Measurements from ENCODE around the gene IP6K3.

Gene IP6K3

DNA sequence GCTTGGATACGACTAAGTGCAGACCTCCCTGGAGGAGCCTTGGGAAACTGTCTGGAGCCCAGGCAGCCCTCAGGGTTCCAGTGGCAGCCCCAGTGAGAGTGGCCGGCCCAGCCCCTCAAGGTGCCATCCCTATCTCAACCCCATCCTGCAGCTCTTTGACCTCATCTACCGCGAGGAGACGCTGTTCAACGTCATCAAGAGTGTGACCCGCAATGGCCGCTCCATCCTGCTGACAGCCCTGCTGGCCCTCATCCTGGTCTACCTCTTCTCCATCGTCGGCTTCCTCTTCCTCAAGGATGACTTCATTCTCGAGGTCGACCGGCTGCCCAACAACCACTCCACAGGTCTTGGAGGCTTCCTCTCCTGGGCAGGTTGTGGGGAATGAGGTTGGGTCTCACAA lies 55.9 kb downstream of the IP6K3 start:
- no peak for DNase-seq (ENCODE audit: low read depth, low spot score)

DNA sequence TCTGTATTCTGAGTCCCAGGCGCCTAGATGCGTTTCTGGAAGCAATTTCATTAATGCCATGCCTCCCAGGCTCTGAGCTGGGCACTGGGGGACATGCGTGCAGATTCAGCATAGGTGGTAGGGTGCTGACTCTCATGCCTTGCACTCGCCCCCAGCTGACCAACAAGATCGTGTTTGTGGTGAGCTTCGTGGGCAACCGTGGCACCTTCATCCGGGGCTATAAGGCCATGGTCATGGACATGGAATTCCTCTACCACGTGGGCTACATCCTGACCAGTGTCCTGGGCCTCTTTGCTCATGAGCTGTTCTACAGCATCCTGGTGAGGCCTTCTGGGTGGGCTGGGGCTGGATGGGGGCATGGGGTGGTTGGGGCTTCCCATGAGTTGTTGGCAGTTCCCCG lies 56.8 kb downstream of the IP6K3 start:
- no peak for DNase-seq (ENCODE audit: low read depth, low spot score)

DNA sequence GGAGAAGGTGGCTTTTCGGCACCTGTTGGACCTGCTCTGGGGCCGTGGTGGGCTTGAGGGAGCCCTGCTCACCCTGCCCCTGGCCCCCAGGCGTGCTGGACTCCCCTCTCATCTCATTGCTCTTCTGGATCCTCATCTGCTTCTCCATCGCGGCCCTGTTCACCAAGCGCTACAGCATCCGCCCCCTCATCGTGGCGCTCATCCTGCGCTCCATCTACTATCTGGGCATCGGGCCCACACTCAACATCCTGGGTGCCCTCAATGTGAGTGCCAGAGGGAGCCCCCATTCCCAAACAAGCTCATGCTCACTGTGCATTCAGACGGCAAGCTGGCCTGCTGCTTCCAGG lies 57.6 kb downstream of the IP6K3 start:
- DNase-seq (ENCODE audit: low read depth, low spot score) = no peak

DNA sequence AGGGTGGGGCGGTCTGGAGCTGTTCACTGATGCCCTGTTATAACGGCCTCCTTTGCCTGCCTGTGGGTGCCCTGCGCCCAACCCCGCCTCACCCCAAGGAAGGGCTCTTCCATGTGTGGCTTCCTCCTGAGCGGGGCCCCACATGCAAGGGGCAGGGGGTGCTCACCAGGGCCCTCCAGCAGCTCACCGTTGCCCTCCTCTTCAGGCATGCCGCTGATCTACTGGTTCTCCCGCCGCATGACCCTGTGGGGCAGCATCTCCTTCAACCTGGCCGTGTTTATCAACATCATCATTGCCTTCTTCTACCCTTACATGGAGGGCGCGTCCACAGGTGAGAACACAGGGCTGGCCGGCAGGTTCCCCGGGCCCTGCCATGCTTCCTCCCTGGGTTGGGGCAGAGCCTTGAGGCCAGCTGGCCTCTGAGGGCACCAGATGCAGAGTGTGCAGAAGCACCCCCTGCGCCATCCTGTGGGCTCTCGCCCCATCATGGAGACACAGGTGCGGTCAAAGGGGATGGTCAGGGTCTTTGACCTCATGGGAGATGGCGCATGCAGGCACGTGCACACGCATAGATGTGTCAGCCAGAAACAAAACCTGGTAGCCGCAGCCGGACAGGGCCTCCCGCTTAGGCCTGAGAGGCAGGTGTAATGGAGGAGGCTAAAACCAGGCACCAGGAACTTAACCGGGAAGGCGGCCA lies 58.1 kb downstream of the IP6K3 start:
- DNase-seq (ENCODE audit: low read depth, low spot score) = no peak

DNA sequence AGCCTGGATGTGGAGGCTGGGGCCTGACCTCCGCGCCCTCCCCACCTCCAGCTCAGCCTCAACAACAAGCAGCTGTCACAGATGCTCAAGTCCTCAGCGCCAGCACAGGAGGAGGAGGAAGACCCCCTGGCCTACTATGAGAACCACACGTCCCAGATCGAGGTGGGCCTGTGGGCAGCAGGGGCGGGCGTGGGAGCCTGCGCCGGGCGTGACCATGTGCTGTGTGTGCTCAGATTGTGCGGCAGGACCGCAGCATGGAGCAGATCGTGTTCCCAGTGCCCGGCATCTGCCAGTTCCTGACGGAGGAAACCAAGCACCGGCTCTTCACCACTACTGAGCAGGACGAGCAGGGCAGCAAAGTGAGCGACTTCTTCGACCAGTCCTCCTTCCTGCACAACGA lies 58.7 kb downstream of the IP6K3 start:
- no peak for DNase-seq (ENCODE audit: low read depth, low spot score)

DNA sequence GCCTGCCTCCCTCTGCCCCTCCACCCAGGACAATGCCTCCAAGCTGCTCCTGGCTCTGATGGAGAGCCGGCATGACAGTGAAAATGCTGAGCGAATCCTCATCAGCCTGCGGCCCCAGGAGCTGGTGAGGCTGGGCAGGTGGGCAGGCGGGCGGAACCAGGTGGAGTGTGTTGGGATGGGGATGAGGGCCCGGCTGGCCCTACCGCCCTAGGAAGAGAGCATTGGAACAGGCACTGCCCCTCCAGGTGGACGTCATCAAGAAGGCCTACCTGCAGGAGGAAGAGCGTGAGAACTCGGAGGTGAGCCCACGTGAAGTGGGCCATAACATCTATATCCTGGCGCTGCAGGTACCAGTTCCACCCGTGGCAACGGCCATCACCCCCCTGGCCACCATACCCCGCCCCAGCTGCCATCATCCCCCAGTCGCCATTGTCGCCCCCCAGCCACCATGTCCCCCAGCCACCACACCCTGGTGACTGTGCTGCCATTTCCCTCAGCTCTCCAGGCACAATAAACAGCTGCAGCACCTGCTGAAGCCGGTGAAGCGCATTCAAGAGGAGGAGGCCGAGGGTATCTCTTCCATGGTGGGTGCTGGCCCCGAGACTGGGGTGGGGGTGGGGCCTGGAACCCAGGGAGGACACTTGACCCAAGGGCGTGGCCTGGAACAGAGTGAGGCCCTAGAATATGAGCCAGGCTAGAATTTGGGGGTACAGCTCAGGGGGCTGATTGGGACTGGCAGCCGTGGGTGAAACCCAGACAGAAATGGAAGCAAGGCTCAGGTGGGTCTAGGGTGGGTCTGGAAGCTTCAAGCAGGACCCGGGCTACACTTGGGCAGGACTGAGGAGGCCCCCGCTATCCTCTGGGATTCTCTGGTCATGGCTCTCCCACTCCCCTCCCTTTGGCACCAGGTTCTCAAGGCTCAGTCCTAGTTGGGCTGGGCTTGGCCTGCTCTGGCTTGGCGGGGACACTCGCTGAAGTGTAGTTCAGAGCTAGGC lies 59.4 kb downstream of the IP6K3 start:
- no peak for DNase-seq (ENCODE audit: low read depth, low spot score)

DNA sequence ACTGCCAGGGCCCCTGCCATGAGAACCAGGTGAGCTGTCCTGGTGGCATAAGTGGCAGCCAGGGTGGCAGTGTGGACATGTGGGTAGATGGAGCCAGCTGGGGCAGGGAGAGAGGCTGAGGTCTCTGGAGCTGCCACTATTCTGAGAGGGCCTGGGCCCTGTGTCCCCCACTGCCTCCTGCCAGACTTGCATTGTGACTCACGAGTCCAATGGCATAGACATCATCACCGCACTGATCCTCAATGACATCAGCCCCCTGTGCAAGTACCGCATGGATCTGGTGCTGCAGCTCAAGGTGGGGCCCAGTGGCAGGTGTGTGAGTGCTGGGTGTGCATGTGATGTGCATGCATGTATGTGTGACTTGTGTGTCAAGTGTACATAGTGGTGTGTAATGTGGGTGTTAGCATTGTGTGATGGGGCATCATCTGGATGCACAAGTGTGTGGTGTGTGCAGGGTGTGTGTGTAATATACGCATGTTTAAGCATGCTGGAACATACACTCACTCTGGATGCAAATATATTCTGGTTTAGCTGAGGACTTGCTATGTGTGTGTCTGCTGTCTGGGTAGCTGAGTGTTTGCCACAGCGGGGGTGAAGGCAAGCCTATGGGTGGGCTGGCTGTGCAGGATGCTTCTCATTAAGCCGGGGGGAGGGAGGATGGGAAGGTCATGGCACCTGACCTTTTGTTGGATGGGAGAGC lies 60.3 kb downstream of the IP6K3 start:
- no peak for DNase-seq (ENCODE audit: low read depth, low spot score)

DNA sequence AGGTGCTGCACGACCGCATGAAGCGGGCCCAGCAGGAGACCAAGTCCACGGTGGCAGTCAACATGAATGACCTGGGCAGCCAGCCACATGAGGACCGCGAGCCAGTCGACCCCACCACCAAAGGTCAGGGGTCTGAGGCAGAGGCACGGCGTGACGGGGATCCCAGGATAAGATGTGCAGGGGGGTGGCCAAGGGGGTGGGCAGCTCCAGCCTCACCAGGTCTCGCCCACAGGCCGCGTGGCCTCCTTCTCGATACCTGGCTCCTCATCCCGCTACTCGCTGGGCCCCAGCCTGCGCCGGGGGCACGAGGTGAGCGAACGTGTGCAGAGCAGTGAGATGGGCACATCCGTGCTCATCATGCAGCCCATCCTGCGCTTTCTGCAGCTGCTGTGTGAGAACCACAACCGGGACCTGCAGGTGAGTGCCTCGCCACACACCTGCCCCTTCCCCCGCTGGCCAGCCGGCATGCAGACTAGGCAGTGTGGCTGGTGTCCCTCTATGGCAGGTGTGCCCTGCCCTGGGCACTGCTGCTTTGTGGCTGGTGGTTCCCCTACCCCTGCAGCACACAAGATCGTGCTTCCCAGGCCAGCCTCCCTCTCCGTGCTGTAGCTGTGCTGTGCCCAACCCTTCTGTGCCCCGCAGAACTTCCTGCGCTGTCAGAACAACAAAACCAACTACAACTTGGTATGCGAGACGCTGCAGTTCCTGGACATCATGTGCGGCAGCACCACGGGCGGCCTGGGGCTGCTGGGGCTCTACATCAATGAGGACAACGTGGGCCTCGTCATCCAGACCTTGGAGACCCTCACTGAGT lies 61.1 kb downstream of the IP6K3 start:
- no peak for DNase-seq (ENCODE audit: low read depth, low spot score)

DNA sequence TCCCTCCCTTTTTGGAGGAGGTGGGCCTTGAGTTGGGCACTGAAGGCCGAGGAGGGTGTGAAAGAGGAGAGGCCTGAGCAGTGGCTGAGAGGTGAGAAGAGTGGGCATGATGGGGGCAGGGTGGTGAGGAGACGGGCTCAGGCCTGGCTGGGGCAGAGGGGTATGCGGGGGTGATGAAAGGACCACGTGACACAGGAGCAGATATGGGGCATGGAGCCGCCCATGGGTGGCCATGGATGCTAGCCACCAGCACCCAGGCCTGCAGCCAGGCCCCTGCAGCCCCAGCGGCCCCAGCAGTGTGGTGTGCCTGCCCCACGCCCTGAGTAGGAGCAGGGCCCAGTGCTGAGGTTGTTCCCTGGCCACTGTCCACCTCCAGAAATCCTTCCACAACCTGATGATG lies 61.7 kb downstream of the IP6K3 start:
- no peak for DNase-seq (ENCODE audit: low read depth, low spot score)

DNA sequence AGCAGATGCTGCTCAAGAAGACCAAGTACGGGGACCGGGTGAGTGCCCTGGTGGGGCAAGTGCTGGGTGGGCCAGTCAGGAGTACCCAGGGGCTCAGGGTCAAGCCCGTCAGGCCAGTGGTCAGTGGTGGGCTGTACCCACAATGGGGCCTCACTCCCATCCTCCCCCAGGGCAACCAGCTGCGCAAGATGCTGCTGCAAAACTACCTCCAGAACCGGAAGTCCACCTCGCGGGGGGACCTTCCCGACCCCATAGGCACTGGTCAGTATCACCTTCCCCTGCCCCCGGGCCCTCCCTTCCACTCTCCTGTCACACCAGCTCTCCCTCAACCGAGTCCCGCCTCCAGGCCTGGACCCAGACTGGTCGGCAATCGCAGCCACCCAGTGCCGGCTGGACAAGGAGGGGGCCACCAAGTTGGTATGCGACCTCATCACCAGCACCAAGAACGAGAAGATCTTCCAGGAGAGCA lies 62.2 kb downstream of the IP6K3 start:
- DNase-seq (ENCODE audit: low read depth, low spot score) = no peak

DNA sequence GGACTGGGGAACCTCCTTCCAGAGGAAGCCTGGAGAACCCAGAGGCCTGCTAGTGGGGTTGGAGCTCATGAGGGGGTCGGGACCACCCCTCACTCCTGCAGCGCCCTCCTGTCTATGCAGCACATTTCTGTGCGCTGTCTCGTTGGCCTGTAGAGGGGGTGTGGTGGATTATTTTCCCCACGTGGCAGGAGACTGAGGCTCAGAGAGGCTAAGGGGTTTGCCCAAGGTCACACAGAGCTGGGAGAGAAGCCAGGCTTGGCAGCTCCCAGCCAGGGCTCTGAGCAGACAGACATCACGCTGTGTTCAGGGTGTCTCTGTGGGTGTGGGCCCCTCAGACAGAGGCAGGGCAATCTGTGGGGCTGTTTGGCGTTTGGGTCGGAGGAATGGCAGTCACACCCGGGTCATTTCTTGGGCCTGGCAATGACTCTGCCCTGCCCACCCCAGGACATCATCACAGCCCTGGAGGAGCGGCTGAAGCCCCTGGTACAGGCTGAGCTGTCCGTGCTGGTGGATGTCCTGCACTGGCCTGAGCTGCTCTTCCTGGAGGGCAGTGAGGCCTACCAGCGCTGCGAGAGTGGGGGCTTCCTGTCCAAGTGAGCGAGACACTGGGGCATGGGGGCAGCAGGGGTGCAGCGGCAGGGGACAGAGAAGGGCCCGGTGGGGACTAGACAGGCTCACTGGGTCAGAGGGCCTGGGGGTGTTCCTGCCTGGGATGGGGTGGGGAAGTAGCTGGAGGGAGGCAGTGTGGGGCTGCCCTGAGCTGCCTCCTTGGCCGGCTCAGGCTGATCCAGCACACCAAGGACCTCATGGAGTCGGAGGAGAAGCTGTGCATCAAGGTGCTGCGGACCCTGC lies 62.9 kb downstream of the IP6K3 start:
- no peak for DNase-seq (ENCODE audit: low read depth, low spot score)

DNA sequence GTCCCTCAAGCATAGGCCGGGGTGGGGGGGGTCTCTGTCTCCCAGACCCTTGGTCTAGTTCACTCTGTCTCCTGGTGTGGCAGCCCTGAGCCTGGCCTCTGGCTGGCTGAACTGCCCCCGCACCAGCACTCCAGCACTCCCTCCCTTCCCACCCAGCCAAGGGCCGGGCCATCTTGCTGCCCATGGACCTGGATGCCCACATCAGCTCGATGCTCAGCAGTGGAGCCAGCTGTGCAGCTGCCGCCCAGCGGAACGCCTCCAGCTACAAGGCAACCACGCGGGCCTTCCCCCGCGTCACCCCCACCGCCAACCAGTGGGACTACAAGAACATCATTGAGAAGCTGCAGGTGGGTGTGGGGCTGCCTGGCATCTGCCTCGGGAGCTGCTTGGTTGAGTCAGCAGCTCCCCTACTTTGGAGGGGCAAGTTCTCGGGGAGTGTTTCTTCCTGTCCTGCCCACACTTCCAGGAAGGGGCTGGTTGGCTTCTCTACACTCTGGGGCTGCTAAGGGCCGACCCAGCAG lies 63.6 kb downstream of the IP6K3 start:
- DNase-seq (ENCODE audit: low read depth, low spot score) = no peak

DNA sequence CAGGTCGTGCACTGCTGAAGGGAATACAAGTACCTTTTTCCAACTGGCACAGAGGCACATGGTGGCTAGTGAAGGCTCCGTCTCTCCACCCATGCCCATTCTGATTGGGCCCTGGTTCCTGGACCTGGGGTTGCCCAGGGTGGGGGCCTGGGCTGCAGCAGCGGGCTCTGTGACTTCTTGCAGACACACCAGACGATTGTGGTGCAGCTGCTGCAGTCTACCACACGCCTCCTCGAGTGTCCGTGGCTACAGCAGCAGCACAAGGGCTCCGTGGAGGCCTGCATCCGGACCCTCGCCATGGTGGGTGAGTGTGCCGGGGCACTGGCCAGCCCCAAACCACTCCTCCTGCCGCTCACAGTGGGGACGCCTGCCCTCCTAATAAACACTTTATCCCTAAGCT lies 64.4 kb downstream of the IP6K3 start:
- DNase-seq (ENCODE audit: low read depth, low spot score) = no peak

DNA sequence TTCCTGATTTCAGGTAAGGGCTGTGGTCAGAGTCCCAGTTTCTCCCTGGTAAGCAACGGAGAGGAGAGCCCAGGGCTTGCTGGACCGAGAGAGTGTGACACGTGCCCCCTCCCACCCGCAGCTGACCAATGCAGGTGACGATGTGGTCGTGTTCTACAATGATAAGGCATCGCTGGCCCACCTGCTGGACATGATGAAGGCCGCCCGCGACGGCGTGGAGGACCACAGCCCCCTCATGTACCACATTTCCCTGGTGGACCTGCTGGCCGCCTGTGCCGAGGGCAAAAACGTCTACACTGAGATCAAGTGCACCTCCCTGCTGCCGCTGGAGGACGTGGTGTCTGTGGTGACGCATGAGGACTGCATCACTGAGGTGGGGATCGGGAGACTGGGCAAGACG lies 66.9 kb downstream of the IP6K3 start:
- DNase-seq (ENCODE audit: low read depth, low spot score) = no peak

DNA sequence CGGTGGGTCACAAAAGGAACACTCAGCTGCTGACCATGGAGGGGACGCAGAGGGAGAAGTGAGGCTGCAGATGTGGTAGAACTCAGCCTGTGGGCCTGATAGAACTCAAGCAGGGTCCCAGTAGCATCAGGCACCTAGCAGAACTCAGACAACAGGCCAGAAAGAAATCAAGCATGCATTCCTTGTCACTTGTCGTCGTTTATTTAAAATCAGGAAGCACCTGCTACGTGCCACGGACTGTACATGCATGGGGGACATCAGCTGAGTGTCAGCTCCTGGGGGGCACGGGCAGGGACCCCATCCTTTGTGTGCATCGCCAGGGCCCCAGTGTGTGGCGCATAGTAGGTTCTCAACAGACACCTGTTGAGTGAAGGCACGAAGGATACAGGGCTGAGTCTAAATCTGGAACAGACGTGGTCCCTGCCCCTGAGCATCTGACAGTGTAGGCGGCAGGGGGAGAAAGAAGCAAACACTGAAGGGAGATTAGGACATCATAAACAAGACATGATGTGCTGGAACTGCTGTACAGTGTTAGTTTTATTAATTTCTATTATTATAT lies 67.7 kb downstream of the IP6K3 start:
- DNase-seq (ENCODE audit: low read depth, low spot score) = no peak

DNA sequence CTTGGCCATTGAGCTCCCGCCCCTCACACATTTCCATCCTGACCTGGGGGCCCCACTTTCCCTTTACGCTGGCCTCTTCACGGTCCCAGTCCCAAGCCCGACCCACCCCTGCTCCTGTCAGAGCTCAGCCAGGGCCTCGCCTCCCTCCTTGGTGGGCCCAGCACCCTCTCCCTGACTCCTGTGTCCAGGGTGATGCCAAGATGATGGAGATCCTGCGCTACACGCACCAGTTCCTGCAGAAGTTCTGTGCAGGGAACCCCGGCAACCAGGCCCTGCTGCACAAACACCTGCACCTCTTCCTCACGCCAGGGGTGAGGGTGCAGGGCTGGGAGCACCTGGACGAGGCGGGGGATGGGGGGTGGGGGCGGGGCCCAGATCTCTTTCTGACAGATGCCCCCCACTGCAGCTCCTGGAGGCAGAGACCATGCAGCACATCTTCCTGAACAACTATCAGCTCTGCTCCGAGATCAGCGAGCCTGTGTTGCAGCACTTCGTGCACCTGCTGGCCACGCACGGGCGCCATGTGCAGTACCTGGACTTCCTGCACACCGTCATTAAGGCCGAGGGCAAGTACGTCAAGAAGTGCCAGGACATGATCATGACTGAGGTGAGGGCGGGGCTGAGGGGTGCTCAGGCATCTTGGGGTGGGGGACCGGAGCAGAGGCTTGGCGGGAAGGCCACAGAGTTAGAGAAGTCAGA lies 68.3 kb downstream of the IP6K3 start:
- DNase-seq (ENCODE audit: low read depth, low spot score) = no peak

DNA sequence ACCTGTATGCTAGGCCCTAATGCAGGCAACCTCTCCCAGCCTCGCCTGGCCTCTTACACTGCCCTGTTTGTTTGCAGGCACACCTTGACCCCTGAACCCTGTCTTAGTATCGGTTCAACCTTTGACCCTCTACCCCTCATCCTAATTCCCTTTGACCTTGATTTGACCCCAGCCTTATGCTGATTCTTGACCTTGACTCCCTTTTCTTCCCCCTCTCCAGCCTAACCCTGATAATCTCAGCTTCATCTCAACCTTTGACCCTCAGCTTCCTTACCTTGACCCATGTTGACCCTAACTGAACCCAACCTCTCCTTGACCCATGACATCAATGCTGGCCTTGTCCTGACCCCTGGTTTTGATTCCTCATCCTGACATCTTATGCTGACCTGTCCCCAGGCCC lies 69.0 kb downstream of the IP6K3 start:
- no peak for DNase-seq (ENCODE audit: low read depth, low spot score)

DNA sequence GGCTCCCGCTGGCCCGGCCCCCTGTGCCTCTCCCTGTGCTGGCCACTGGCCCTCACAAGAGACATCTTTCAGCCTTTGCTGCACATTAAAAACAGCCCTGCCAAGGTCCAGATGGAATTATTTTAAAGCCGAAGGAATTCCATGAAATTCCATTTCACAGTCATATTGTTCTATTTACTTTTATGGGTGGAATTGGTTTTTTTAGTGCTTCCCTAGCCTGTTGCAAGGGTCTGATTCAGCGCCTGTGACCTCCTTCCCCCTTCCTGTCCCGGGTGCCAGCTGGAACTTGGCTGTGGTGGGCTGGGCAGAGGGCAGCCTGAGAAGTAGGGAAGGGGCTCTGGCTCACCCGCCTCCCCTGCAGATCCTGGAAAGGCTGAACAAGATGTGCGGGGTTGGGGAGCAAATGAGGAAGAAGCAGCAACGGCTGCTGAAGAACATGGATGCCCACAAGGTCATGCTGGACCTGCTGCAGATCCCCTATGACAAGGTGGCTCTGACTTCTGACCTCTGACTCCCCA lies 69.5 kb downstream of the IP6K3 start:
- no peak for DNase-seq (ENCODE audit: low read depth, low spot score)
